ENCODE results near the gene NUP153.

GRCh38 chr6:17585766-17586490 lies 120.8 kb downstream of the NUP153 start:
- TF ChIP-seq GATA2 (IDR thresholded peaks at IDR 0.05; ENCODE audit: low read depth, low read length), result no peak
- TF ChIP-seq GATA3 (IDR thresholded peaks at IDR 0.05; ENCODE audit: low read depth, low read length), result no peak
